ENCODE measurements around the gene GEMIN7. TPM values are rescaled to one million over a fixed set of nuclear protein-coding genes. Genes with fewer than 3 reads are reported as not detected.

The GEMIN7 gene
- total RNA-seq, 1 experiment from 2014 or later, result 24.5 TPM

Small RNAs within 50 kb of the gene (small RNA-seq; reads per million reads assigned to genes)
- gene RNU6-611P, result 0 reads per million in 2 experiments

Other genes with a start within 250 kb of the GEMIN7 start
- gene NECTIN2, start 233.0 kb upstream of the GEMIN7 start, total RNA-seq (2014; rRNA removed; shearing (Covaris generic)), result 24.3 and 29.4 TPM in 2 replicates
- 43.7 and 60.7 TPM in 2 replicates for gene TOMM40, start 188.0 kb upstream of the GEMIN7 start, total RNA-seq (2014; rRNA removed; shearing (Covaris generic))
- gene APOE, start 173.5 kb upstream of the GEMIN7 start, total RNA-seq (2014; rRNA removed; shearing (Covaris generic)), result 0.84 and 1.2 TPM in 2 replicates
- gene APOC1, start 164.7 kb upstream of the GEMIN7 start, total RNA-seq (2014; rRNA removed; shearing (Covaris generic)), result 6.1 and 9.6 TPM in 2 replicates
- gene APOC4, start 137.0 kb upstream of the GEMIN7 start, total RNA-seq (2014; rRNA removed; shearing (Covaris generic)), result not detected in 2 replicates
- not detected in 2 replicates for gene APOC2, start 133.2 kb upstream of the GEMIN7 start, total RNA-seq (2014; rRNA removed; shearing (Covaris generic))
- 31.0 and 31.2 TPM in 2 replicates for gene CLPTM1, start 123.9 kb upstream of the GEMIN7 start, total RNA-seq (2014; rRNA removed; shearing (Covaris generic))
- 10.1 and 12.5 TPM in 2 replicates for gene RELB, start 77.8 kb upstream of the GEMIN7 start, total RNA-seq (2014; rRNA removed; shearing (Covaris generic))
- 20.4 and 31.4 TPM in 2 replicates for gene CLASRP, start 40.2 kb upstream of the GEMIN7 start, total RNA-seq (2014; rRNA removed; shearing (Covaris generic))
- 0.27 and 1.4 TPM in 2 replicates for gene ZNF296, start 2.8 kb upstream of the GEMIN7 start, total RNA-seq (2014; rRNA removed; shearing (Covaris generic))
- 10.8 and 11.8 TPM in 2 replicates for gene PPP1R37, start 13.9 kb downstream of the GEMIN7 start, total RNA-seq (2014; rRNA removed; shearing (Covaris generic))
- gene NKPD1, start 81.7 kb downstream of the GEMIN7 start, total RNA-seq (2014; rRNA removed; shearing (Covaris generic)), result 0.07 TPM in 1 of 2 replicates, not detected in the other
- 5.3 and 5.8 TPM in 2 replicates for gene TRAPPC6A, start 99.0 kb downstream of the GEMIN7 start, total RNA-seq (2014; rRNA removed; shearing (Covaris generic))
- 4.0 and 4.2 TPM in 2 replicates for gene BLOC1S3, start 99.5 kb downstream of the GEMIN7 start, total RNA-seq (2014; rRNA removed; shearing (Covaris generic))
- gene EXOC3L2, start 166.1 kb downstream of the GEMIN7 start, total RNA-seq (2014; rRNA removed; shearing (Covaris generic)), result not detected in 2 replicates
- gene MARK4, start 172.0 kb downstream of the GEMIN7 start, total RNA-seq (2014; rRNA removed; shearing (Covaris generic)), result 22.4 and 28.1 TPM in 2 replicates
- gene CKM, start 243.6 kb downstream of the GEMIN7 start, total RNA-seq (2014; rRNA removed; shearing (Covaris generic)), result 0.14 TPM in 1 of 2 replicates, not detected in the other

All from NCI-H460 (cell line).